Erythroblast (primary cell): Measurements from ENCODE around the gene TRIM75.

ENCODE experiments used
- GATA1 ChIP-seq: IDR thresholded peaks from 2 replicates; pipeline ENCODE4 v1.6.1; 2011; ENCODE audit warnings: low read depth, mild to moderate bottlenecking, control low read depth, low read length, moderate library complexity
- POLR2A ChIP-seq: IDR thresholded peaks from 2 replicates; pipeline ENCODE4 v1.6.1; 2011; ENCODE audit warnings: mild to moderate bottlenecking, low read length

DNA sequence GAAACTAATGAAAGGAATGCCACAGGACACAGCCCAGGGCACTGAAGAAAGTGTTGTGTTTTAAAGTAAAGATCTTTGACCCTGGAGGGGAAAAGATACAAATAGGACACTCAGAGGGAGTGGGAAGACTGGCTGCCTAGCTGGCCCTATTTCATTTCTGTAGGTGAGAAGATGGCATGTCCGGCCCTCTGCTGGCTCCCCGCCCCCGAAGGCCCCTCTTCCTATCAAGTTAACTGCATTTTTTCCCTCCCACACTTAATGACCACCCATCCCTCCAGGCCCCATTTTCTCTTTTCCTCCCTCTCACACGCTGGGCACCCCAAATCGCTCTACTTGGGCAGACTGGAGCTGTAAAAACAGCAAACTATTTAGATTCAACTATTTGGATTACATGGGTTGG lies 5.5 kb upstream of the TRIM75 start:
- no peak for TF ChIP-seq POLR2A
- TF ChIP-seq GATA1 = no peak
